Measurements from ENCODE around the gene C1orf35. TPM values are rescaled to one million over a fixed set of nuclear protein-coding genes. Genes with fewer than 3 reads are reported as not detected.

Gene C1orf35
- total RNA-seq, 1 experiment from 2014 or later, result 18.7 TPM

- DNase-seq (ENCODE audit: low read depth in 1 of 2, low spot score in 2 of 2), result peak in 1 of 2 experiments; percentile 53
- Histone ChIP-seq H3K36me3 (no peaks in the 10 kb centered on the region), H3K4me3 (peak overlapping the region; percentile 14; the same call in 1 of the 2 replicates)
Measured at GRCh38 chr1:228060458-228061190, 42.5 kb downstream of the C1orf35 start.

GRCh38 chr1:228059634-228060457 lies 43.3 kb downstream of the C1orf35 start:
- Histone ChIP-seq H3K27ac (no peak overlapping the region), H3K36me3 (no peaks in the 10 kb centered on the region), H3K4me3 (peak overlapping the region; percentile 14; the same call in 1 of the 2 replicates), H3K9me3 (replicated peaks) (no peaks in the 10 kb centered on the region), H3K4me1 (replicated peaks) (peaks cover 17% of the 10 kb centered on the region), H3K27me3 (replicated peaks) (peaks cover 38% of the 10 kb centered on the region)
- DNase-seq (ENCODE audit: low read depth in 1 of 2, low spot score in 2 of 2), result peak; percentile 52 to 73

More at GRCh38 chr1:228060458-228061190, 42.5 kb downstream of the C1orf35 start:
- no peaks in the 10 kb centered on the region for H3K9me3 ChIP-seq (replicated peaks)
- H3K27ac ChIP-seq, result no peak overlapping the region
- peaks cover 17% of the 10 kb centered on the region for H3K4me1 ChIP-seq (replicated peaks)
- peaks cover 38% of the 10 kb centered on the region for H3K27me3 ChIP-seq (replicated peaks)

GRCh38 chr1:228058949-228059633 lies 44.0 kb downstream of the C1orf35 start:
- H3K4me3 ChIP-seq, result no peak overlapping the region

GRCh38 chr1:228058172-228058948 lies 44.8 kb downstream of the C1orf35 start:
- Histone ChIP-seq H3K36me3 (no peaks in the 10 kb centered on the region), H3K9me3 (replicated peaks) (no peaks in the 10 kb centered on the region), H3K4me3 (no peak overlapping the region), H3K27ac (no peak overlapping the region), H3K27me3 (replicated peaks) (peaks cover 38% of the 10 kb centered on the region), H3K4me1 (replicated peaks) (peaks cover 17% of the 10 kb centered on the region)
- no peak for DNase-seq (ENCODE audit: low read depth in 1 of 2, low spot score in 2 of 2)

More at GRCh38 chr1:228058949-228059633, 44.0 kb downstream of the C1orf35 start:
- Histone ChIP-seq H3K36me3 (no peaks in the 10 kb centered on the region), H3K9me3 (replicated peaks) (no peaks in the 10 kb centered on the region), H3K27me3 (replicated peaks) (peaks cover 38% of the 10 kb centered on the region), H3K4me1 (replicated peaks) (peaks cover 17% of the 10 kb centered on the region), H3K27ac (no peak overlapping the region)
- DNase-seq (ENCODE audit: low read depth in 1 of 2, low spot score in 2 of 2), result no peak

Other genes with a start within 250 kb of the C1orf35 start
- 1.6 and 3.7 TPM in 2 replicates for gene WNT9A, start 155.4 kb downstream of the C1orf35 start, total RNA-seq (2014; rRNA removed; shearing (Covaris generic))
- not detected in 2 replicates for gene WNT3A, start 96.3 kb downstream of the C1orf35 start, total RNA-seq (2014; rRNA removed; shearing (Covaris generic))
- 161 and 212 TPM in 2 replicates for gene ARF1, start 20.6 kb downstream of the C1orf35 start, total RNA-seq (2014; rRNA removed; shearing (Covaris generic))
- gene MRPL55, start 6.0 kb upstream of the C1orf35 start, total RNA-seq (2014; rRNA removed; shearing (Covaris generic)), result 93.4 and 101 TPM in 2 replicates
- gene GUK1, start 37.0 kb upstream of the C1orf35 start, total RNA-seq (2014; rRNA removed; shearing (Covaris generic)), result 307 and 334 TPM in 2 replicates
- 2.0 and 2.3 TPM in 2 replicates for gene GJC2, start 46.6 kb upstream of the C1orf35 start, total RNA-seq (2014; rRNA removed; shearing (Covaris generic))
- gene IBA57, start 62.5 kb upstream of the C1orf35 start, total RNA-seq (2014; rRNA removed; shearing (Covaris generic)), result 2.3 and 4.3 TPM in 2 replicates
- 0.06 and 0.87 TPM in 2 replicates for gene OBSCN, start 104.7 kb upstream of the C1orf35 start, total RNA-seq (2014; rRNA removed; shearing (Covaris generic))